Measurements from ENCODE around the gene FYCO1.

GRCh38 chr3:45979378-45979777 lies 16.2 kb downstream of the FYCO1 start:
- TF ChIP-seq GATA2 (IDR thresholded peaks at IDR 0.05; ENCODE audit: low read depth, low read length) (no peak), GATA3 (IDR thresholded peaks at IDR 0.05; ENCODE audit: low read depth, low read length) (no peak)
